Astrocyte (in vitro differentiated cells and primary cell): ENCODE data around the gene FFAR3. TPM values are rescaled to one million over a fixed set of nuclear protein-coding genes. Genes with fewer than 3 reads are reported as not detected.
"Not testable (repeated sequence)": the region's sequence is repeated elsewhere in the genome, so short reads cannot be mapped to it uniquely, and the experiment has no call there.

Experiments used
- DNase-seq: peaks from one replicate; pipeline ENCODE4 v3.0.0-alpha.2; 2010; ENCODE audit warnings: low read depth
- FAIRE-seq: peaks from 2 replicates; lab custom pipeline; 2011; peaks lifted over from hg19 to GRCh38; lab: Jason Lieb, UNC
- H2AFZ ChIP-seq: 2 replicates; pipeline ENCODE4 v1.6.0; 2012; ENCODE audit warnings: low read depth, low read length, inconsistent platforms
- H3K27ac ChIP-seq: 2 replicates; pipeline ENCODE4 v1.5.1; 2011; ENCODE audit warnings: low read depth, low read length, inconsistent platforms
- H3K27me3 ChIP-seq: 2 replicates; pipeline ENCODE4 v1.6.0; 2011; ENCODE audit warnings: low read length, inconsistent platforms; ENCODE audit not compliant: insufficient read depth
- H3K36me3 ChIP-seq: 2 replicates; pipeline ENCODE4 v1.5.1; 2011; ENCODE audit warnings: low read length, inconsistent platforms; ENCODE audit not compliant: insufficient read depth
- H3K4me1 ChIP-seq: 2 replicates; pipeline ENCODE4 v1.5.1; 2011; ENCODE audit warnings: low read length, inconsistent platforms; ENCODE audit not compliant: insufficient read depth
- H3K4me2 ChIP-seq: 2 replicates; pipeline ENCODE4 v1.6.0; 2012; ENCODE audit warnings: low read length, inconsistent platforms
- H3K4me3 ChIP-seq: 2 replicates; pipeline ENCODE4 v1.5.1; 2011; ENCODE audit warnings: low read depth, mild to moderate bottlenecking, low read length, inconsistent platforms; ENCODE audit not compliant: insufficient read depth
- H3K79me2 ChIP-seq: 2 replicates; pipeline ENCODE4 v1.6.0; 2012; ENCODE audit warnings: mild to moderate bottlenecking, low read length, inconsistent platforms; ENCODE audit not compliant: insufficient read depth
- H3K9ac ChIP-seq: 2 replicates; pipeline ENCODE4 v1.6.0; 2012; ENCODE audit warnings: mild to moderate bottlenecking, low read length, inconsistent platforms
- H3K9me3 ChIP-seq: 2 replicates; pipeline ENCODE4 v1.5.1; 2012; ENCODE audit warnings: low read depth, mild to moderate bottlenecking, low read length, inconsistent platforms; ENCODE audit not compliant: insufficient read depth
- H4K20me1 ChIP-seq: 2 replicates; pipeline ENCODE4 v1.6.0; 2012; ENCODE audit warnings: low read length, inconsistent platforms; ENCODE audit not compliant: insufficient read depth
- H3K27ac Mint-ChIP-seq: one replicate; pipeline ENCODE4 v1.8.0; 2021; ENCODE audit warnings: mild to moderate bottlenecking, mixed read lengths; ENCODE audit not compliant: unreplicated experiment
- H3K27me3 Mint-ChIP-seq: one replicate; pipeline ENCODE4 v1.8.0; 2021; ENCODE audit warnings: low read depth, mixed read lengths; ENCODE audit not compliant: unreplicated experiment
- H3K36me3 Mint-ChIP-seq: one replicate; pipeline ENCODE4 v1.8.0; 2021; ENCODE audit warnings: low read depth, mixed read lengths; ENCODE audit not compliant: unreplicated experiment
- H3K4me1 Mint-ChIP-seq: one replicate; pipeline ENCODE4 v1.8.0; 2021; ENCODE audit warnings: low read depth, mixed read lengths; ENCODE audit not compliant: unreplicated experiment
- H3K4me3 Mint-ChIP-seq: one replicate; pipeline ENCODE4 v1.8.0; 2021; ENCODE audit warnings: mild to moderate bottlenecking, moderate library complexity, mixed read lengths; ENCODE audit not compliant: unreplicated experiment
- H3K9me3 Mint-ChIP-seq: one replicate; pipeline ENCODE4 v1.8.0; 2021; ENCODE audit warnings: mild to moderate bottlenecking, mixed read lengths; ENCODE audit not compliant: unreplicated experiment
- CTCF ChIP-seq: IDR thresholded peaks from 2 replicates; pipeline ENCODE4 v1.5.1; 2011; ENCODE audit warnings: low read depth, mild to moderate bottlenecking, inconsistent platforms, low read length, moderate library complexity; ENCODE audit not compliant: insufficient read depth
- EZH2 ChIP-seq: IDR thresholded peaks from 2 replicates; pipeline ENCODE4 v1.6.1; 2012; ENCODE audit warnings: mild to moderate bottlenecking, low read length, inconsistent platforms; ENCODE audit not compliant: insufficient read depth
- total RNA-seq: library from RNA; stranded (reverse); gene quantifications from 2 replicates; pipeline ENCODE4 v1.2.1, GENCODE V29; 2021

The FFAR3 gene
- total RNA-seq, 1 donor from 2014 or later, result not detected

GRCh38 chr19:35375505-35376307, 17.4 kb downstream of the FFAR3 start:
- H3K36me3 Mint-ChIP-seq, result no peaks in the 10 kb centered on the region
- Histone ChIP-seq H2AFZ (no peak overlapping the region), H3K4me1 (no peaks in the 10 kb centered on the region), H3K4me2 (no peak overlapping the region), H3K27me3 (no peaks in the 10 kb centered on the region), H3K79me2 (no peaks in the 10 kb centered on the region), H3K27ac (no peak overlapping the region), H3K9ac (no peak overlapping the region), H3K36me3 (no peaks in the 10 kb centered on the region), H3K4me3 (no peak overlapping the region), H4K20me1 (no peaks in the 10 kb centered on the region), H3K9me3 (no peaks in the 10 kb centered on the region)
- no peak overlapping the region for H3K4me3 Mint-ChIP-seq
- H3K27me3 Mint-ChIP-seq, result peaks cover 26% of the 10 kb centered on the region
- H3K4me1 Mint-ChIP-seq, result no peaks in the 10 kb centered on the region
- H3K9me3 Mint-ChIP-seq, result peaks cover 4% of the 10 kb centered on the region
- H3K27ac Mint-ChIP-seq, result no peak overlapping the region
- TF ChIP-seq EZH2 (no peak), CTCF (no peak)
- DNase-seq (no peak), FAIRE-seq (no peak)

GRCh38 chr19:35377656-35378055, 19.4 kb downstream of the FFAR3 start:
- Mint-ChIP-seq H3K4me3 (no peak overlapping the region), H3K36me3 (no peaks in the 10 kb centered on the region), H3K27ac (no peak overlapping the region), H3K4me1 (no peaks in the 10 kb centered on the region), H3K27me3 (peaks cover 38% of the 10 kb centered on the region), H3K9me3 (peaks cover 7% of the 10 kb centered on the region)
- H3K9me3 ChIP-seq, result no peaks in the 10 kb centered on the region
- no peaks in the 10 kb centered on the region for H3K4me1 ChIP-seq
- H2AFZ ChIP-seq, result no peak overlapping the region
- no peaks in the 10 kb centered on the region for H3K36me3 ChIP-seq
- no peak overlapping the region for H3K4me2 ChIP-seq
- H3K79me2 ChIP-seq, result no peaks in the 10 kb centered on the region
- H3K27me3 ChIP-seq, result no peaks in the 10 kb centered on the region
- TF ChIP-seq EZH2, result no peak
- TF ChIP-seq CTCF, result no peak
- no peaks in the 10 kb centered on the region for H4K20me1 ChIP-seq
- no peak overlapping the region for H3K4me3 ChIP-seq
- H3K9ac ChIP-seq, result no peak overlapping the region
- no peak overlapping the region for H3K27ac ChIP-seq
- DNase-seq (no peak), FAIRE-seq (no peak)

GRCh38 chr19:35378356-35378755, 20.1 kb downstream of the FFAR3 start:
- H3K36me3 ChIP-seq, result no peaks in the 10 kb centered on the region
- H3K27me3 ChIP-seq, result no peaks in the 10 kb centered on the region
- H3K9me3 Mint-ChIP-seq, result peaks cover 7% of the 10 kb centered on the region
- no peak overlapping the region for H3K27ac ChIP-seq
- no peak overlapping the region for H3K4me3 Mint-ChIP-seq
- H3K79me2 ChIP-seq, result no peaks in the 10 kb centered on the region
- FAIRE-seq, result no peak
- H3K27me3 Mint-ChIP-seq, result peaks cover 39% of the 10 kb centered on the region
- H3K9me3 ChIP-seq, result no peaks in the 10 kb centered on the region
- no peaks in the 10 kb centered on the region for H4K20me1 ChIP-seq
- H3K4me1 ChIP-seq, result no peaks in the 10 kb centered on the region
- no peak for DNase-seq
- H3K4me2 ChIP-seq, result no peak overlapping the region
- H2AFZ ChIP-seq, result no peak overlapping the region
- H3K4me1 Mint-ChIP-seq, result no peaks in the 10 kb centered on the region
- no peaks in the 10 kb centered on the region for H3K36me3 Mint-ChIP-seq
- no peak overlapping the region for H3K27ac Mint-ChIP-seq
- H3K4me3 ChIP-seq, result no peak overlapping the region
- TF ChIP-seq EZH2, result no peak
- TF ChIP-seq CTCF, result no peak
- H3K9ac ChIP-seq, result no peak overlapping the region

GRCh38 chr19:35379545-35379944, 21.3 kb downstream of the FFAR3 start:
- not testable (repeated sequence) for H3K36me3 ChIP-seq, FAIRE-seq, H3K27ac ChIP-seq, H3K9me3 ChIP-seq, DNase-seq, H3K36me3 Mint-ChIP-seq, H3K27me3 ChIP-seq, H2AFZ ChIP-seq, H3K27ac Mint-ChIP-seq, H4K20me1 ChIP-seq, H3K4me3 ChIP-seq, H3K79me2 ChIP-seq, H3K4me2 ChIP-seq, H3K4me1 Mint-ChIP-seq, H3K9ac ChIP-seq, H3K4me1 ChIP-seq, H3K4me3 Mint-ChIP-seq
- peaks cover 34% of the 10 kb centered on the region for H3K27me3 Mint-ChIP-seq
- peaks cover 13% of the 10 kb centered on the region for H3K9me3 Mint-ChIP-seq
